Measurements from ENCODE around the gene CCK. TPM values are rescaled to one million over a fixed set of nuclear protein-coding genes. Genes with fewer than 3 reads are reported as not detected.

CCK gene
- 0.30 TPM for polyA plus RNA-seq (2013, experiment 1 of 2)
- not detected for polyA plus RNA-seq (2013, experiment 2 of 2)

- no peak within 1 kb of the TSS for H3K9ac ChIP-seq (ENCODE audit: low read depth, low read length)
- no peak within 1 kb of the TSS for H3K4me3 ChIP-seq (ENCODE audit: low read length)
- peaks cover 50% of the 10 kb centered on the region for H3K27me3 ChIP-seq (ENCODE audit: insufficient read depth, low read length)
- WGBS = 92% methylated on average over 16 of the region's 16 CpGs
- H3K36me3 ChIP-seq (ENCODE audit: insufficient read depth, low read length) = no peaks in the 10 kb centered on the region
- no peak within 1 kb of the TSS for H3K27ac ChIP-seq (ENCODE audit: low read depth, low read length)
- H3K4me1 ChIP-seq (ENCODE audit: insufficient read depth, low read length) = peaks cover 6% of the 10 kb centered on the region
- no peaks in the 10 kb centered on the region for H3K9me3 ChIP-seq (ENCODE audit: insufficient read depth, low read depth, low read length)
These were observed at the start of gene CCK for GRCh38 chr3:42266085-42266484. Gene CCK (minus strand): TSS chr3:42266185. CDS start chr3:42263630, 2,555 bp downstream.

DNA sequence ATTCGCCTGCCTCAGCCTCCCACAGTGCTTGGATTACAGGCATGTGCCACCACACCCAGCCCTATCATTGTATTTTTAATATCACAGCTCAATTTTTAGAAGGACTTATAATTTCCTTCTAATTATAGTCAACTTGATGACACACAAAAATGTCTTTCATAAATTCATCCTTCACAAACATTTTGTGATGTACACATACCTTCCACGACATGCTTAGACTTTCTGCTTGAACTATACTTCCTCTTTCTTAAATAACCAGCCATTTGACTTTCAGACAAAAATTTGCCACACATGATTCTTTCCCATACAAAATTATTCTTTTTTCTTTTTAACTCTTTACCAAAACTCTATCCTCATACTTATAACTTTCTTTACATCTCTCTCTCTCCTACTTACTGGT lies 48.4 kb upstream of the CCK start:
- H3K36me3 ChIP-seq (ENCODE audit: insufficient read depth, low read length) = no peaks in the 10 kb centered on the region
- H3K4me1 ChIP-seq (ENCODE audit: insufficient read depth, low read length) = no peaks in the 10 kb centered on the region
- H3K27ac ChIP-seq (ENCODE audit: low read depth, low read length) = no peak overlapping the region
- WGBS = 69% methylated on average over 2 of the region's 2 CpGs
- no peak overlapping the region for H3K9ac ChIP-seq (ENCODE audit: low read depth, low read length)
- no peak overlapping the region for H3K4me3 ChIP-seq (ENCODE audit: low read length)
- H3K9me3 ChIP-seq (ENCODE audit: insufficient read depth, low read depth, low read length) = peaks cover 56% of the 10 kb centered on the region
- no peaks in the 10 kb centered on the region for H3K27me3 ChIP-seq (ENCODE audit: insufficient read depth, low read length)

- Histone ChIP-seq H3K9ac (ENCODE audit: low read depth, low read length) (no peak overlapping the region), H3K36me3 (ENCODE audit: insufficient read depth, low read length) (no peaks in the 10 kb centered on the region), H3K27me3 (ENCODE audit: insufficient read depth, low read length) (no peaks in the 10 kb centered on the region), H3K4me1 (ENCODE audit: insufficient read depth, low read length) (no peaks in the 10 kb centered on the region), H3K4me3 (ENCODE audit: low read length) (no peak overlapping the region), H3K27ac (ENCODE audit: low read depth, low read length) (no peak overlapping the region), H3K9me3 (ENCODE audit: insufficient read depth, low read depth, low read length) (peaks cover 13% of the 10 kb centered on the region)
- 88% methylated on average over 1 of the region's 1 CpG for WGBS
These were observed 42.7 kb upstream of the CCK start for GRCh38 chr3:42308651-42309050.

GRCh38 chr3:42306499-42306898 lies 40.5 kb upstream of the CCK start:
- H3K27me3 ChIP-seq (ENCODE audit: insufficient read depth, low read length) = no peaks in the 10 kb centered on the region
- H3K4me3 ChIP-seq (ENCODE audit: low read length) = no peak overlapping the region
- no peaks in the 10 kb centered on the region for H3K9me3 ChIP-seq (ENCODE audit: insufficient read depth, low read depth, low read length)
- H3K27ac ChIP-seq (ENCODE audit: low read depth, low read length) = no peak overlapping the region
- no peak overlapping the region for H3K9ac ChIP-seq (ENCODE audit: low read depth, low read length)
- H3K4me1 ChIP-seq (ENCODE audit: insufficient read depth, low read length) = no peaks in the 10 kb centered on the region
- WGBS = 88% methylated on average over 2 of the region's 2 CpGs
- no peaks in the 10 kb centered on the region for H3K36me3 ChIP-seq (ENCODE audit: insufficient read depth, low read length)

DNA sequence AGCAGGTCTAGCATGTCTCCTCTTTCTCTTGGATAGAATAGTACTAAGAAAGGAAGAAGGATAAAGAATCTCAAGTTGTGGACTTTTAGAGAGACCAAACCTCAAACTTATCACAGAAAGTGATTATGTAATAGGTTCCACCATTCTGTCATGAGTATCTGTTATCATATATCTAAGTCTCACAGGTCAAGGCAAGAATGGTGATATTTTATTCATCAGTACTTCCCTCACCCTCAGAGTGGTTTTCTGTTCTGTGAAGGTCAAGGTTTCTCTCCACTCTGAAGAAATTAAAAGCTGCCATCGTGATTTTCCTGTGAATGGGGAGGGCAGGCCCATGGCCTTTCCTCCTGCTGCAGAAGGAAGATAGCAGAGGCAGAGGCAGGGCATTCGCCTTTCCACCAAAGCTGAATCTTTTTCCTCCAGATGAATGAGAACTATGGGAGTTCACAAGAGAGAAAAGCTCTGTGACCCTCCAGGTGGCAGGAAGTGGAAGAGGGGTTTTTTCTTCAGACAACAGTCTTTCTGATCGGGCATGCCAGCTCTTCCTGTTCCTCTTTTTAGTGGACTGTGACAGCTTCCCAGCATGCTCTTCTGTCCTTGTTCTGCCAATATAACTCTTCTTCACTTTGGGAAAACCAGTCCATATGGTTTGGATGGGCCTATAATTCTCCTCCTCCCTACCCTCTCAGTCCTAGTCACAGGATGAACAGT lies 37.1 kb upstream of the CCK start:
- H3K4me3 ChIP-seq (ENCODE audit: low read length) = no peak overlapping the region
- H3K9me3 ChIP-seq (ENCODE audit: insufficient read depth, low read depth, low read length) = no peaks in the 10 kb centered on the region
- H3K9ac ChIP-seq (ENCODE audit: low read depth, low read length) = no peak overlapping the region
- H3K27ac ChIP-seq (ENCODE audit: low read depth, low read length) = no peak overlapping the region
- WGBS = 80% methylated on average over 3 of the region's 3 CpGs
- H3K27me3 ChIP-seq (ENCODE audit: insufficient read depth, low read length) = no peaks in the 10 kb centered on the region
- no peaks in the 10 kb centered on the region for H3K4me1 ChIP-seq (ENCODE audit: insufficient read depth, low read length)
- H3K36me3 ChIP-seq (ENCODE audit: insufficient read depth, low read length) = no peaks in the 10 kb centered on the region

- Histone ChIP-seq H3K27ac (ENCODE audit: low read depth, low read length) (no peak overlapping the region), H3K4me3 (ENCODE audit: low read length) (no peak overlapping the region), H3K4me1 (ENCODE audit: insufficient read depth, low read length) (no peaks in the 10 kb centered on the region), H3K9me3 (ENCODE audit: insufficient read depth, low read depth, low read length) (no peaks in the 10 kb centered on the region), H3K27me3 (ENCODE audit: insufficient read depth, low read length) (no peaks in the 10 kb centered on the region), H3K9ac (ENCODE audit: low read depth, low read length) (no peak overlapping the region), H3K36me3 (ENCODE audit: insufficient read depth, low read length) (no peaks in the 10 kb centered on the region)
- WGBS = 98% methylated on average over 3 of the region's 4 CpGs
These were observed 35.6 kb upstream of the CCK start for GRCh38 chr3:42301446-42302175.

GRCh38 chr3:42300778-42301177 lies 34.8 kb upstream of the CCK start:
- no peaks in the 10 kb centered on the region for H3K9me3 ChIP-seq (ENCODE audit: insufficient read depth, low read depth, low read length)
- H3K9ac ChIP-seq (ENCODE audit: low read depth, low read length) = no peak overlapping the region
- H3K27ac ChIP-seq (ENCODE audit: low read depth, low read length) = no peak overlapping the region
- no peaks in the 10 kb centered on the region for H3K27me3 ChIP-seq (ENCODE audit: insufficient read depth, low read length)
- WGBS = 85% methylated on average over 3 of the region's 3 CpGs
- no peaks in the 10 kb centered on the region for H3K4me1 ChIP-seq (ENCODE audit: insufficient read depth, low read length)
- H3K36me3 ChIP-seq (ENCODE audit: insufficient read depth, low read length) = no peaks in the 10 kb centered on the region
- H3K4me3 ChIP-seq (ENCODE audit: low read length) = no peak overlapping the region

DNA sequence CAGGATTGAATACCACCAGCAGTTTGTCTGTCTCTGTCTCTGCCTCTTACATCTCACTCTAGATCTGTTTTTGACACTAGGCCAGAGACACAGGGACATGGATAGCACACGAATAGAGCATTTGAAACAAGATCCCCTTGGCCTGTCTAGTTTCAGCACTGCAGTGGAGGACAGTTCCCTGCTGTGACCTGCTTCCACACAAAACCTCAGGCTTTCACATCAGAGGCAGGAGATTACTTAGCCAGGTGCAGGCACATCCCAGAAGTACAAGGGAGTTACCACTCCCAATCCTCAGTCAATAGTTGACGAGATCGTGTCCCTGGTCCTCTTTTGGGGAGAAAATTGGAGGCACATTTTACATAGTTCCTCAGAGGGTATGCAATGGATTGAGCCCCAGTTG lies 34.0 kb upstream of the CCK start:
- no peaks in the 10 kb centered on the region for H3K27me3 ChIP-seq (ENCODE audit: insufficient read depth, low read length)
- 53% methylated on average over 3 of the region's 3 CpGs for WGBS
- no peaks in the 10 kb centered on the region for H3K9me3 ChIP-seq (ENCODE audit: insufficient read depth, low read depth, low read length)
- H3K9ac ChIP-seq (ENCODE audit: low read depth, low read length) = no peak overlapping the region
- no peaks in the 10 kb centered on the region for H3K4me1 ChIP-seq (ENCODE audit: insufficient read depth, low read length)
- no peak overlapping the region for H3K4me3 ChIP-seq (ENCODE audit: low read length)
- no peaks in the 10 kb centered on the region for H3K36me3 ChIP-seq (ENCODE audit: insufficient read depth, low read length)
- no peak overlapping the region for H3K27ac ChIP-seq (ENCODE audit: low read depth, low read length)

- Histone ChIP-seq H3K27ac (ENCODE audit: low read depth, low read length) (no peak overlapping the region), H3K27me3 (ENCODE audit: insufficient read depth, low read length) (no peaks in the 10 kb centered on the region), H3K36me3 (ENCODE audit: insufficient read depth, low read length) (no peaks in the 10 kb centered on the region), H3K9me3 (ENCODE audit: insufficient read depth, low read depth, low read length) (no peaks in the 10 kb centered on the region), H3K4me3 (ENCODE audit: low read length) (no peak overlapping the region), H3K4me1 (ENCODE audit: insufficient read depth, low read length) (no peaks in the 10 kb centered on the region), H3K9ac (ENCODE audit: low read depth, low read length) (no peak overlapping the region)
- 84% methylated on average over 2 of the region's 2 CpGs for WGBS
These were observed 32.3 kb upstream of the CCK start for GRCh38 chr3:42298259-42298658.

DNA sequence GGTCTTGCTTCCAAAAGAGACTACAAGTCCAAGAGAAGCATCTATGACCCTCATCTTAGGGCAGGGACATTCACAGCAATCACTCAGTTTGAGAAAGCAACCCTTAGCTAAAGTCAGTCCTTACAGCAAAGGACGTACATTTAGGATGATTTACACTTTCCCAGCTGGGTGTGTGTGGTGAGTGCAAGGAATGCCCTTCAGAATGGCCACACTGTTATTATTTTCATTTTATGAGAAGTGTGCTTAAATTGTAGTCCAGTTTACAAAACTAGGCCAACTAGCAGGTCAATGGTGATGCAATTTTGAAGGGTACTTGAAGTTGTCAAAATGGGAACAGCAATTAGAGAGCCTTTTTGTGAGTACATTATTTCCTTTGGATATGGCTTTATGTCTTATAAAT lies 26.0 kb upstream of the CCK start:
- Histone ChIP-seq H3K9me3 (ENCODE audit: insufficient read depth, low read depth, low read length) (no peaks in the 10 kb centered on the region; the same call in 1 of the 2 replicates), H3K27me3 (ENCODE audit: insufficient read depth, low read length) (no peaks in the 10 kb centered on the region), H3K9ac (ENCODE audit: low read depth, low read length) (no peak overlapping the region), H3K36me3 (ENCODE audit: insufficient read depth, low read length) (no peaks in the 10 kb centered on the region), H3K4me1 (ENCODE audit: insufficient read depth, low read length) (no peaks in the 10 kb centered on the region), H3K4me3 (ENCODE audit: low read length) (no peak overlapping the region), H3K27ac (ENCODE audit: low read depth, low read length) (no peak overlapping the region)
- whole genome bisulfite sequencing = 100% methylated on average over 1 of the region's 1 CpG

DNA sequence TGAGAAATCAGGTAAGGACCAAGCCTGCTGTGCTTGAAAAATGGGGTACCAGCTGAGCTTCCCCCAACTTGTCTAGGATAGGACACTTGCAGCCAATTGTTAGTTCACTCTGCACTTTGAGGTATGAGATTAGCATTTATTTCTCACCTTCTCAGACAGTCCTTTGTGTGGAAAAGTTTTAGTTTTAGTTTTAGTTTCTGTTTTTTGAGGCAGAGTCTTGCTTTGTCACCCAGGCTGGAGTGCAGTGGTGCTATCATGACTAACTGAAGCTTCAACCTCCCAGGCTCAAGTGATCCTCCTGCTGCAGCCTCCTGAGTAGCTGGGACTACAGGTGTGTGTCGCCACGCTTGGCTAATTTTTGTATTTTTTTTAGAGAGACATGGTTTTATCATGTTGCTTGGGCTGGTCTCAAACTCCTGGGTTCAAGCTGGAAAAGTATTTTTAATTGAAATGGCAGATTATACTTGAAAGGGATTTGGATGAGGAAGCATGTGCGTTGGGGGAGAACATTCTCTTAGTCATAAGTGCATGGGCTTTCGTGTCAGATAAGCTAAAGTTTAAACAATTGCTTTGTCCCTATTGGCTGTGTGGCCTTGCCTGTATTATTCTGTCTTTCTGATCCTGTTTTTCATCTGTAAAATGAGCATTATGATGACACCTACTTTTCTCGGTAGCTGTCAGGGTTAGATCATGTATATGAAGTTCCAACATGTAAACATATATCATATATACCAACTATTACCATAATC lies 25.2 kb upstream of the CCK start:
- no peak overlapping the region for H3K27ac ChIP-seq (ENCODE audit: low read depth, low read length)
- no peaks in the 10 kb centered on the region for H3K36me3 ChIP-seq (ENCODE audit: insufficient read depth, low read length)
- no peak overlapping the region for H3K9ac ChIP-seq (ENCODE audit: low read depth, low read length)
- no peaks in the 10 kb centered on the region for H3K27me3 ChIP-seq (ENCODE audit: insufficient read depth, low read length)
- 88% methylated on average over 4 of the region's 5 CpGs for WGBS
- no peak overlapping the region for H3K4me3 ChIP-seq (ENCODE audit: low read length)
- H3K4me1 ChIP-seq (ENCODE audit: insufficient read depth, low read length) = no peaks in the 10 kb centered on the region
- no peaks in the 10 kb centered on the region; the same call in 1 of the 2 replicates for H3K9me3 ChIP-seq (ENCODE audit: insufficient read depth, low read depth, low read length)

Data from HUES64 (cell line).